ENCODE measurements around the gene AHDC1.
A peak's percentile ranks its signal among the peaks of the same experiment; 100 is the strongest.
"Not testable (repeated sequence)": the region's sequence is repeated elsewhere in the genome, so short reads cannot be mapped to it uniquely, and the experiment has no call there.

The AHDC1 gene

GRCh38 chr1:27621051-27621920 is 17.3 kb upstream of the AHDC1 start:
- ChIA-PET CTCF (interaction anchor here (0.6 to 3.2 kb wide), 6 partner anchors 13 to 234 kb away, joined by 3 to 16 read pairs (median 4); no protein-coding TSS in a partner anchor), POLR2A (interaction anchor here (0.7 to 1.0 kb wide), 3 partner anchors 131 to 744 kb away, joined by 3 to 11 read pairs (median 3); partner anchors contain the start of gene STX12)
- Histone ChIP-seq H3K36me3 (ENCODE audit: control insufficient read depth in 2 of 2, insufficient read depth in 1 of 2, low read length in 2 of 2) (no peaks in the 10 kb centered on the region), H3K27ac (ENCODE audit: extremely low read depth, low read depth, low read length) (no peak overlapping the region), H3K4me1 (ENCODE audit: control insufficient read depth, insufficient read depth, low read length) (no peaks in the 10 kb centered on the region), H3K4me3 (ENCODE audit: low read depth, low read length) (no peak overlapping the region), H3K9me3 (ENCODE audit: control insufficient read depth, insufficient read depth, low read depth, low read length) (no peaks in the 10 kb centered on the region)
- no peak for TF ChIP-seq ZNF623 (tag by site-specific recombination; IDR thresholded peaks at IDR 0.05)
- no peak for TF ChIP-seq ZNF184 (tag by site-specific recombination; IDR thresholded peaks at IDR 0.05)
- TF ChIP-seq KLF17 (tag by site-specific recombination; IDR thresholded peaks at IDR 0.05), result no peak
- no peak for TF ChIP-seq ZNF292 (tag by site-specific recombination; IDR thresholded peaks at IDR 0.05; ENCODE audit: borderline replicate concordance, low read depth)
- TF ChIP-seq ZNF514 (tag by site-specific recombination; IDR thresholded peaks at IDR 0.05), result no peak
- TF ChIP-seq ZNF76 (tag by site-specific recombination; IDR thresholded peaks at IDR 0.05; ENCODE audit: borderline replicate concordance, low read depth), result no peak
- no peak for TF ChIP-seq ZNF677 (tag by site-specific recombination; IDR thresholded peaks at IDR 0.05)
- no peak for TF ChIP-seq ZNF621 (tag by site-specific recombination; IDR thresholded peaks at IDR 0.05)
- TF ChIP-seq ZNF350 (tag by site-specific recombination; IDR thresholded peaks at IDR 0.05), result no peak
- TF ChIP-seq ZNF248 (tag by site-specific recombination; IDR thresholded peaks at IDR 0.05), result no peak
- no peak for TF ChIP-seq ZIC2 (tag by site-specific recombination; IDR thresholded peaks at IDR 0.05)
- no peak for TF ChIP-seq GFI1B (tag by site-specific recombination; IDR thresholded peaks at IDR 0.05)

GRCh38 chr1:27619782-27620438 is 16.0 kb upstream of the AHDC1 start:
- not testable (repeated sequence) for H3K36me3 ChIP-seq (ENCODE audit: control insufficient read depth in 2 of 2, insufficient read depth in 1 of 2, low read length in 2 of 2); H3K4me1 ChIP-seq (ENCODE audit: control insufficient read depth, insufficient read depth, low read length); H3K4me3 ChIP-seq (ENCODE audit: low read depth, low read length); H3K27ac ChIP-seq (ENCODE audit: extremely low read depth, low read depth, low read length); H3K9me3 ChIP-seq (ENCODE audit: control insufficient read depth, insufficient read depth, low read depth, low read length)
- CTCF ChIA-PET, result interaction anchor here (1.2 to 3.2 kb wide), 4 partner anchors 9 to 49 kb away, joined by 3 to 16 read pairs (median 5); no protein-coding TSS in a partner anchor
- POLR2A ChIA-PET, result interaction anchor here (1.2 kb wide), 1 partner anchor 15 kb away, joined by 4 read pairs; no protein-coding TSS in a partner anchor

GRCh38 chr1:27618341-27619082 is 14.6 kb upstream of the AHDC1 start:
- H3K4me3 ChIP-seq (ENCODE audit: low read depth, low read length), result no peak overlapping the region
- TF ChIP-seq ZNF639 (tag by site-specific recombination; IDR thresholded peaks at IDR 0.05), result no peak
- TF ChIP-seq ZNF600 (tag by site-specific recombination; IDR thresholded peaks at IDR 0.05), result no peak
- peak; percentile 85 for TF ChIP-seq ZFHX2 (tag by site-specific recombination; conservative IDR thresholded peaks at IDR 0.05)
- TF ChIP-seq EGR2 (tag by site-specific recombination; IDR thresholded peaks at IDR 0.05; ENCODE audit: low read depth), result peak; percentile 95
- TF ChIP-seq ZNF792 (tag by site-specific recombination; IDR thresholded peaks at IDR 0.05), result no peak
- TF ChIP-seq ZNF221 (tag by site-specific recombination; IDR thresholded peaks at IDR 0.05; ENCODE audit: borderline replicate concordance), result no peak
- no peaks in the 10 kb centered on the region for H3K4me1 ChIP-seq (ENCODE audit: control insufficient read depth, insufficient read depth, low read length)
- no peaks in the 10 kb centered on the region for H3K9me3 ChIP-seq (ENCODE audit: control insufficient read depth, insufficient read depth, low read depth, low read length)
- ChIA-PET POLR2A (interaction anchor here (1.2 kb wide), 1 partner anchor 13 kb away, joined by 4 read pairs; no protein-coding TSS in a partner anchor), CTCF (interaction anchor here (0.5 to 15.0 kb wide), 4 partner anchors 10 to 161 kb away, joined by 3 to 317 read pairs (median 4); partner anchors contain the start of gene IFI6)
- no peak overlapping the region for H3K27ac ChIP-seq (ENCODE audit: extremely low read depth, low read depth, low read length)
- H3K36me3 ChIP-seq (ENCODE audit: control insufficient read depth in 2 of 2, insufficient read depth in 1 of 2, low read length in 2 of 2), result no peaks in the 10 kb centered on the region
